RKO (cell line): ENCODE results near the gene TPGS1.
"Not testable (repeated sequence)": the region's sequence is repeated elsewhere in the genome, so short reads cannot be mapped to it uniquely, and the experiment has no call there.

Source experiments
- DNase-seq: peaks from one replicate; pipeline ENCODE4 v3.0.0-alpha.2; 2016; ENCODE audit warnings: low spot score

TPGS1 gene

GRCh38 chr19:478236-478903 is 28.9 kb upstream of the TPGS1 start:
- no peak for DNase-seq

DNA sequence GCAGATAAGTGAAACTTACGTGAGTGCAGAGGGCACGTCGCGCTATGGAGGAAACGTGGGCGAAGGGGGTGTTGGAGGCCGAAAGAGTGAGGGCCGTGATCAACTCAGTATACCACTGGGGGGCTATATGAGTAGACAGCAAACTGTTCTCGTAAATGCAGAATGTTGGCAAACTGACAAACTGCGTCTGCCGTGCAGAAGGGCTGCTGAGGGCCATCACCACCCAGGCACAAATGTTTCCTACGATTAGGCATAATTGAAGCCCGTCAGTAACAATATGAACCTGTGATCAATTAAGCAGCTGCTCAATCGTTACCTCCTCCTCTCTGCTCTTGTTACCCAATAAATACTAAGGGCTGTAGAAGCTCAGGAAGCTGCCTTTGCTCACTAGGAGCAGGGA is 28.3 kb upstream of the TPGS1 start:
- DNase-seq, result no peak

- DNase-seq, result no peak
Observed at GRCh38 chr19:480016-480855, 27.1 kb upstream of the TPGS1 start.

DNA sequence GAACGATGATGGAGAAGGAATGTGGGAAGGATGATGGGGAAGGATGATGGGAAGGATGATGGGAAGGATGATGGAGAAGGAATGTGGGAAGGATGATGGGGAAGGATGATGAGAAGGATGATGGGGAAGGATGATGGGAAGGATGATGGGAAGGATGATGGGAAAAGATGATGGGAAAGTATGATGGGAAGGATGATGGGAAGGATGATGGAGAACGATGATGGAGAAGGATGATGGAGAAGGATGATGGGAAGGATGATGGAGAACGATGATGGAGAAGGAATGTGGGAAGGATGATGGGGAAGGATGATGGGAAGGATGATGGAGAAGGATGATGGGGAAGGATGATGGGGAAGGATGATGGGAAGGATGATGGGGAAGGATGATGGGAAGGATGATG is 26.2 kb upstream of the TPGS1 start:
- DNase-seq, result not testable (repeated sequence)

GRCh38 chr19:482186-483041 is 24.9 kb upstream of the TPGS1 start:
- DNase-seq, result no peak

DNA sequence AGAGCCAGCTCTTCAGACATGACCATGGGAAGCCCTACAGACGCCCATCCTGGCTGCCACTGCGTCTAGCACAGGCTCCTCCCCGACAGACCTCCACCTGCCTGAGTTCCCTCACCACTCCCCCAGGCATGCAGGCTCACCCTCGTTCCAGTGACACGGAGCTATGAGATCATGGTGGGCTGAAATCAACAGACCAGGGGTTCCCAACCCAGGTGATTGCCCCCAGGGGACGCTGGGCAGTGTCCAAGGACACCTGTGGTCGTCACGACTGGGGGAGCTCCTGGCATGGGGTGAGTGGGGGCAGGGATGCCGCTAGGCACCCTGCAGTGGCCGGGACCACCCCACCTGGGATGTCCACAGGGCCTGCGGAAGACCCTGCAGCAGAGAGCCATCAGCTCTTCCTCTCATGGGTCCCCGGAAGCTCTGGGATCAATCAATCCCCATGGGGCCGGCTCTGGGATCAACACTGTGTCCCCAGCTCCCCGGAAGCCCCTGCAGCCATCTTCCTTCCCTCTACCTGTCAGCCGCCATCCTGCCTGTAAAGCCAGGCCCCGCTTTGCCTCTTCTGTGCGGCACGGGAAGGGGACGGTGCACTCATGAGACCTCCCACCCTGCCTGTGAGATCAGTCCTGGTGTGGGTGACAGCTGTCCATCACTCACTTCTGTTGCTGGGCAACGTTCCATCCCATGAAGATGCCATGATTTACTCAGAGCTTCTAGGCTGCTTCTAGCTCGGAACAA is 23.8 kb upstream of the TPGS1 start:
- no peak for DNase-seq

GRCh38 chr19:484494-484893 is 22.8 kb upstream of the TPGS1 start:
- no peak for DNase-seq

DNA sequence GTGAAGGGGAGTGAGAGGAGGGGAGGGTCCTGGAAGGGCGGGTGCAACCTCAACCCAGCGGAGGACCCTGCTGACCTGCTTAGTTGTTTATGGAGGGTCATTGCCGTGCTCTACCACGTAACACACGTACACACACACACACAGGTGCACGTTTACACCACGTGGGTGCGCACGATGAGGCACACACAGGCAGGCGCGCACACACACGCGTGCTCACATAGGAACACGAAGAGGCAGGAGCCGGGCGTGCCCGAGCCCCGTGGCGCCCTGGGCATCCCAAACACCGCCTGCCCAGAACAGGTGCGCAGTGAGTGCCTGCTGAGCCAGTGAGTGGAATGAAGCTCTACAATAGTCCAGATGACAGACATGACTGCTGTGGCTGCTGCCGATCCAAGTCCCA is 22.2 kb upstream of the TPGS1 start:
- no peak for DNase-seq

DNA sequence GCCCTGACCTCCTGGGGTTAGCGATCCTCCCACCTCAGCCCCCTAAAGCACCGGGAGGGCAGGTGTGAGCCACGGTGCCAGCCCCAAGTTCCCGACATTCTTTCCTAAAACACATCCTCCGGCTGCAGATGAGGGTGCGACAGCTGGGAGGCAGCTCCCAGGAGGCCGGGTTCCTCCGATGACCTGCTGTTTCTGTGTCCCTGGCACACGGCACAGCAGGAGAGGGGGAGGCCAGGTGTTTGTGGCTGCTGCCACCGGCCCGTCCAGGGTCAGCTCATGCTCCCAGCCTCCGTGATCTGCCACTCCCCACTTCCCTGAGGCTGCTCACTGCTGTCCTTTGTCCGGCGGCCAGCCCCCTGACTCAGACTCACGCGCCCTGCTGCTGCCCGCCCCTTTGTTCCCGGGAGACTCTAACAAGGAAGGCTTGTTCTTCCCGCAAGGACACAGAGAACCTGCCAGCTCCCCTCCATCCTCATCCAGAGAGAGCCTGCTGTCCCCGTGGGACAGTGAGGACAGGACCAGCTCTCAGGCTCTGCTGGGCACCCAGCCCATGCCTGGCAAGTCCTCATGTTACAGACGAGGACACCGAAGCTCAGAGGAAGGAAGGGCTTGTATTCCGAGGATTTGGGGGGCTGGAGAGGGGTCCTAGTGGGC is 21.6 kb upstream of the TPGS1 start:
- DNase-seq, result no peak

- peak; percentile 94 for DNase-seq
Observed at GRCh38 chr19:488505-489417, 18.5 kb upstream of the TPGS1 start.

DNA sequence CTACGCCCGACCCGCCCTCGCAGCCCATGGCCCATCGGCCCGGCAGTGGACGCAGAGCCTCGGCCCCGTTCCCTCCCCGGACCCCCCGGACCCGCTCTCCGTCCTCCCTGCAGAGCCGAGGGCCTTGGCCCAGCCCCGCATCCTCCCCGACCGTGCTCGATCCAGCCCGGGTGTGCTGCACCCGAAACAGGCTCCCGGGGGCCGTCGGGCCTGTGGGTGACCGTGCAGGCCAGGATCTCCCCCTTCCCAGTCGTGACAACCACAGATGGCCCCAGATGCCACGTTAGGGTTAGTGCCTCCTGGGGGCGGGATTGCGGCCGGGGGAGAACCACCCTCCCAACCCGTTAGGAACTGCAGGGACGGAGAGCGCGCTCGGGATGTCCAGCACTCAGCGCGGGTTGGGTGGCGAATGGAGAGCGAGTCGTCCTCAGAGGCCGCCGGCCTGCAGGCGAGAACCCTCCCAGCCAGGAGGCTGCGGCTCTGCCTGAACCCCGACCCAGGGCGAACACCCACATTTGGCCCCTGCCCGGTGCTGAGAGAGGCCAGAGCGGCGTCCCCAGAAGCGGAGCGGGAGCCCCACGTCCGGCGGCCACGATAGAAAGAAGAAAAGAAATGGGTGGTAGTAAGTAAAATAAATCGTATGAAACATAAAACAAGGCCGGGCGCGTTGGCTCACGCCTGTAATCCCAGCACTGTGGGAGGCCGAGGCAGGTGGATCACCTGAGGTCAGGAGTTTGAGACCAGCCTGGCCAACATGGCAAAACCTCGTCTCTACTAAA is 17.7 kb upstream of the TPGS1 start:
- DNase-seq, result peak; percentile 51

- DNase-seq, result peak; percentile 57
Observed at GRCh38 chr19:491146-491741, 16.1 kb upstream of the TPGS1 start.

DNA sequence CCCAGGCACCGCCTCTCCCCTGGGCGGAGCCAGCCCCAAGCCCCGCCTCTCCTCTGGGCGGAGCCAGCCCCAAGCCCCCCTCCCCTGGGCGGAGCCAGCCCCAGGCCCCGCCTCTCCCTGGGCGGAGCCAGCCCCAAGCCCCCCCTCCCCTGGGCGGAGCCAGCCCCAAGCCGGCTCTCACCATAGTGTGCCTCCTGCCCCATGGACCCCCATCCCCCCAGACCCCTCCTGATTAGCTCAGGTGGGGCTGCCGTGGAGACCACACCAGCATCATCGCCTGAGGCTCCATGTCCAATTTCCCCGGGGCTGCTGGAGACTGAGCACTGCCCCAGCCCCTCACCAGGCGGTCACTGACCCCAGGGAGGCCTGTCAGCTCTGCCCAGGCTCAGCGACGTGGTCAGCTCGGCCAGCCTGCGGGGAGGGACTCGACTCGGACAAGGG is 15.2 kb upstream of the TPGS1 start:
- no peak for DNase-seq

GRCh38 chr19:493391-494170 is 13.7 kb upstream of the TPGS1 start:
- no peak for DNase-seq

DNA sequence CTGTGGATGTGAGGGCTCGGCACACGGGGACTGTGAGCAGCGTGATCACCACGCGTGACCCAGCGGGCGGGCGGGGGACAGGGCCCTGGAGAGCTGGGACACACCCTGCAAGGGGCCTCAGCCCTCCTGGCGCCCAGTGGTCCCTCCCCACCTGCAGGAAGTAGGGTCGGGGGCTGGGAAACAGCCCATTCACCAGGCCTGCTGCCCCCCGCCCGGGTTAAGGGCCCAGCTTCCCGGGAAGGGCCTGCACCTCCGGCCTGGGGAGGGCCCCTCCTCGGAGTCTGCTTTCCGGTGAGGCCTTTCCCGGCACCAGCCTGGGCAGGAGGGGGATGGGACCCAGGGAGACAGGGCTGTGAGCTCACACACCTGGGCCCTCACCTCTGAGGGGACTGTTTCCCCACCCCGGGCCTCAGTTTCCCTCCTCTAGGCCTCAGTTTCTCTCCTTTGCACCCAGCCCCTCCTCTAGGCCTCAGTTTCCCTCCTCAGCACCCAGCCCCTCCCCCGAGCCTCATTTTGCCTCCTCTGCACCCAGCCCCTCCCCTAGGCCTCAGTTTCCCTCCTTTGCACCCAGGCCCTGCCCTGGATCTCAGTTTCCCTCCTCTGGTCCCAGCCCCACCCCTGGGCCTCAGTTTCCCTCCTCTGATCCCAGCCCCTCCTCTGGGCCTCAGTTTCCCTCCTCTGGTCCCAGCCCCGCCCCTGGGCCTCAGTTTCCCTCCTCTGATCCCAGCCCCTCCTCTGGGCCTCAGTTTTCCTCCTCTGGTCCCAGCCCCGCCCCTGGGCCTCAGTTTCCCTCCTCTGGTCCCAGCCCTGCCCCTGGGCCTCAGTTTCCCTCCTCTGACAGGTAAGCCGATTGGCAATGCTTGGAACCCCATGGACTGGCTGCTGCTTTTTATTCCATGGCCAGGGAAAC is 12.9 kb upstream of the TPGS1 start:
- DNase-seq, result no peak

DNA sequence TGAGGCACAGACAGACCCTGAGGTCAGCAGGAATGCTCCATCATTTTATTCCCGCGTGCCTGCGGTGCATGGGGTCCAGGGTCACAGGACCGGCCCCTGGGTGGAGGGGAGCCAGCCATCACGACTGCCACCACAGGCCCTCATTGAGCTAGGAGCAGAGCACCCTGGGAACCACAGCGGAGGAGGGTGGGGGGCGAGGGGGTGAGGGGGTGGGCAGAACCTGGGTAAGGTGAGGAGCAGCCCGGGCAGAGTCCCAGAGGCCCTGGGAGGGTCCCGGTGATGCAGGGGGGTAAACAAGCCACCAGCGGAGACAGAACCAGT is 12.3 kb upstream of the TPGS1 start:
- DNase-seq, result no peak

DNA sequence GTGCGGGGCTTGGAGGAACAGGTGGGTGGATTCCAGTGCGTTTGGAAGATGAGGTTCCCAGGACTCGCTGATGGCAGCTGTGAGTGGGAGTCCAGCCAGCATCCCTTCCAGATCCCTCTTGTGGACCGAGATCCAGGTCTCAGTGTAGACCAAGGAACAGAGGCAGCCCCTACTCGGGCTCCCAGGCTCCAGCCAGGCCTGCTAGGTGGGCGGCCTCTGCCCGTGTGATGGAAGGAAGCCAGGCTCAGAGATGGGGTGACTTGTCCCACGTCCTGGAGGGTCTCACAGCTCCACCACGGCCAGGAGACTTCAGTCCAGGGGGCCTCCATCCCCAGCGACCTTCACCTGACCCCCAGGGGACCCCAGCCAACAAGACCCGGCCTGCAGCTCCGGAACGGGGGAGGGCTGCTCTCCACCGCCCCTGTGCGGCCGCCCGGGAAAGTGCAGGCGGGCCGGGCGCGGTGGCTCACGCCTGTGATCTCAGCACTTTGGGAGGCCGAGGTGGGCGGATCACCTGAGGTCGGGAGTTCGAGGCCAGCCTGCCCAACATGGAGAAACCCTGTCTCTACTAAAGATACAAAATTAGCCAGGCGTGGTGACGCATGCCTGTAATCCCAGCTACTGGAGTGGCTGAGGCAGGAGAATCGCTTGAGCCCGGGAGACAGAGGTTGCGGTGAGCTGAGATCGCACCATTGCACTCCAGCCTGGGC is 11.7 kb upstream of the TPGS1 start:
- DNase-seq, result peak; percentile 72
